Fibroblast of mammary gland (primary cell): Measurements from ENCODE around the gene ADCY1.

Source experiments
- DNase-seq: peaks from one replicate; pipeline ENCODE4 v3.0.0-alpha.2; 2010; ENCODE audit warnings: low read depth
- H3K4me3 ChIP-seq: 2 replicates; pipeline ENCODE4 v1.5.1; 2011; ENCODE audit warnings: low read depth, mild to moderate bottlenecking, low read length, moderate library complexity; ENCODE audit not compliant: control insufficient read depth
- TF ChIP-seq, protein P1 (sequence below): conservative IDR thresholded peaks from 2 replicates; pipeline ENCODE4 v1.5.1; 2011; ENCODE audit warnings: low read depth, low read length, inconsistent platforms; ENCODE audit not compliant: control insufficient read depth, insufficient read depth

Gene ADCY1

GRCh38 chr7:45649560-45650346 lies 75.6 kb downstream of the ADCY1 start:
- no peak for DNase-seq
- TF ChIP-seq, protein P1, sequence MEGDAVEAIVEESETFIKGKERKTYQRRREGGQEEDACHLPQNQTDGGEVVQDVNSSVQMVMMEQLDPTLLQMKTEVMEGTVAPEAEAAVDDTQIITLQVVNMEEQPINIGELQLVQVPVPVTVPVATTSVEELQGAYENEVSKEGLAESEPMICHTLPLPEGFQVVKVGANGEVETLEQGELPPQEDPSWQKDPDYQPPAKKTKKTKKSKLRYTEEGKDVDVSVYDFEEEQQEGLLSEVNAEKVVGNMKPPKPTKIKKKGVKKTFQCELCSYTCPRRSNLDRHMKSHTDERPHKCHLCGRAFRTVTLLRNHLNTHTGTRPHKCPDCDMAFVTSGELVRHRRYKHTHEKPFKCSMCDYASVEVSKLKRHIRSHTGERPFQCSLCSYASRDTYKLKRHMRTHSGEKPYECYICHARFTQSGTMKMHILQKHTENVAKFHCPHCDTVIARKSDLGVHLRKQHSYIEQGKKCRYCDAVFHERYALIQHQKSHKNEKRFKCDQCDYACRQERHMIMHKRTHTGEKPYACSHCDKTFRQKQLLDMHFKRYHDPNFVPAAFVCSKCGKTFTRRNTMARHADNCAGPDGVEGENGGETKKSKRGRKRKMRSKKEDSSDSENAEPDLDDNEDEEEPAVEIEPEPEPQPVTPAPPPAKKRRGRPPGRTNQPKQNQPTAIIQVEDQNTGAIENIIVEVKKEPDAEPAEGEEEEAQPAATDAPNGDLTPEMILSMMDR: no peak

DNA sequence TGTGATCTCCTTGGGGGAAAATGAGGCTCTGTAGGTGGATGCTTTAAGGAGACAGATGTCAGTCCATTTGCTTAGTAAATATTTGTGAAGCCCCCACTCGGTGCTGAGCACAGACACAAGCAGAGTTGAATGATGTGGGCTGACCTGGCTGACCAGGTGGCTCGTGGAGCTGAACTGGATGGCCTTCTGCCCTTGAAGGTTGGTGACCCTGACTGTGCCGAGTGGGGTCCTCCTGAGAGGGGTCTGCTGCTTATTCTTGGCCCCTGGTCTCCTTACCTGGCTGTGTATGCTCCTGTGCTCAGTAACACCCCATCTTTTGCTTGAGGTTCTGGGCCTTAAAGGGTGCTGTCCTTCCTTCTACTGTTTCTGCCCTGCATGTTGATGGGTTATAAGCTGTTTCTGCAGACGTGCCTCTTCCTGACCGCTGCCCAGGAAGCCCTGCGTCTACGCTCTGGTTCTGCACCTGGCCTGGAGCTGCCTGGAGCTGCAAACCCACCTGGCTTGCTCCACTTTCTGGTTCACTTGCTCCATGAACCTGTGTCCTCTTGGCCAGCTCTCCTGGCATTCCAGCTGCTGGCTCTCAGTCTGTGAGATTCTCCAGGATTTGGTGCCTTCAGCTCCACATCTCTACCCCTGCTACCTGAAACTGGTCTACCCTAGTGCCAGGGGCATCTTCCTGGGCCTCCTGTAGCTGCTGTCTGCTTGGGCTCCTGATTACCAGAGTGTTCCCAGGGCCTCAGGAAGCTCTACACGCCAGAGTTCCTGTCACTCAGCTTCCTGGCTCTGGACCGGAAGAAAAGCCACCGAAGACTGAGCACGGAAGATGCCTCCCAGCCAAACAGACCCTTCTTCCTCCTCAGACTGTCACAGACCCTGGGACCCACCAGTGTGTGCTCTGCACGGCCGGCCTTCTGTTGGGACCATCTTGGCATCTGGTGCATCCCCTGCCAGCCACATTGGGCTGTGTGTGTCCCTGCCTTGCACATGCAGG lies 76.5 kb downstream of the ADCY1 start:
- TF ChIP-seq, protein P1: no peak
- no peak for DNase-seq
- H3K4me3 ChIP-seq: no peak overlapping the region

More at GRCh38 chr7:45649560-45650346, 75.6 kb downstream of the ADCY1 start:
- H3K4me3 ChIP-seq: no peak overlapping the region

- no peak overlapping the region for H3K4me3 ChIP-seq
- no peak for DNase-seq
- TF ChIP-seq, protein P1: no peak
Observed at GRCh38 chr7:45651540-45651939, 77.4 kb downstream of the ADCY1 start.

DNA sequence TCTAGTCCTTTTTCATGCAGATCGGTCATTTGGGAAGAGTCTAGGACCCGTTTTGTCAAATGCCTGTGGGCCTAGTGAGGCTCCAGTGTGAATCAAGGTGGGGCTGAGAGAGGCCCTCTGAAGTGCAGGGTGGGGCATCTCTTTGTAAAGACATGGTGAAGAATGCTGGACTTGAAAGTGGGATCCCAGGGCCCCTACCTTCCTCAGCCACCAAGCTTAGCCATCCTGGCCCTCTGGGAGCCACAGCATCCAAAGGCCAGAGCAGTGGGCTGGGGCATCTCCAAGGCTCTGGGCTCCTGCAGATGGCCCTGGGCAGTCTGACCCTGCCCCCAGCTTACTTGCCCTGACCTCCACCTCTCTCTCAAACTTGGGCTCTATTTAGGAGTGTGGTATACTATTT lies 78.5 kb downstream of the ADCY1 start:
- H3K4me3 ChIP-seq: no peak overlapping the region
- TF ChIP-seq, protein P1: no peak
- DNase-seq: no peak

GRCh38 chr7:45653209-45653907 lies 79.2 kb downstream of the ADCY1 start:
- DNase-seq: no peak
- no peak overlapping the region for H3K4me3 ChIP-seq
- TF ChIP-seq, protein P1: no peak

GRCh38 chr7:45654341-45654740 lies 80.2 kb downstream of the ADCY1 start:
- DNase-seq: no peak

More at GRCh38 chr7:45654341-45654740, 80.2 kb downstream of the ADCY1 start:
- H3K4me3 ChIP-seq: no peak overlapping the region
- TF ChIP-seq, protein P1: no peak
